ENCODE measurements around the gene PLXNB2.

PLXNB2 gene

DNA sequence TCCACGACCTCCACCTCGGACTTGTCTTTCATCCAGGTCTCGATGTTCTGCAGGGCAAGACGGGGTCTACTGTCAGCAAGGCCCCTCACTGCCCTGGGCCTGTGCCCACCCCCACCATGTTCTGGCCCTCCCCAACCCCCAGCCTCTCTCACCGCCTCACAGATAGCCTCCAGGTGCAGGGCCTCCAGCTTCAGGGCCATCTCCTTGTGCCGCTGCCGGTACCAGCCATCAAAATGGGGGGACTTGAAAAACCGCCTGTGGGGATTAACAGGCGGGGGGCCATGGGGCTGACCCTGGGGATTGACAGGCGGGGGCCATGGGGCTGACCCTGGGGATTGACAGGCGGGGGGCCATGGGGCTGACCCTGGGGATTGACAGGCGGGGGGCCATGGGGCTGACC is 4.9 kb upstream of the PLXNB2 start:
- no peak for DNase-seq (ENCODE audit: low spot score)

DNA sequence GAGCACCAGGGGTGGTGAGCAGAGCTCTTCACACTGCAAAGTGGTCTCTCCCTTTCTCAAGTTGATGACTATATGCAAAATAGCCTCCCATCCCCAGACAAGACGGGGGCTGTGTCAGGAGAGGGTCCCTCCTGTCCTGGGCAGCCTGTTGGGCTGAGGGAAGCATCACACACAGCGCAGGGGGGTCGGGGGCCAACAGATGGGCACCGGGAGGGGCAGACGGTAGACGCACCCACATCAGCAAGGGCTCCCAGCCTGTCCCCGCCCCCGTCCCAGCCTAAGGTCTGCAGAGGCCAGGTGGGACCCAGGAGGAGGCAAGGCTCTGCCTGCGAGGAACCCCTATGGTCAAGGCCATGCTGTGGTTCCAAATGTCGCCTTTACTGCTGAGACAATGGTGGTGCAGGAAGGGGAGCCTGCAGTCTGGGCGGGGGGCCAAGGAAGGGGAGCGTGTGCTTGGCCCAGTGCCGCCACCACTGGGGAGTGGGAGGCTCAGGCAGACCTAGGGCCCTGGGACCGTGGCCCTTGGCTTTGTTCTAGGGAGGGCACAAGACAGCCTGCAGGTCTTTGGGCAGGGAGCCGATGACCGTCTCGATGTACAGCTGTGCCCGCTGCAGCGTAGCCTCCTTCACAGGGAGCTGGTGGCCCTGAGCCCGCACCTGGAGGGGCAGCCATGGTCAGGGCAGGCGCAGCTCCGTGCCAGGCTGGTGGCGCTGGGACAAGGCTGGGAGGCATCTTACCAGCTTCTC is 4.3 kb upstream of the PLXNB2 start:
- no peak for DNase-seq (ENCODE audit: low spot score)

DNA sequence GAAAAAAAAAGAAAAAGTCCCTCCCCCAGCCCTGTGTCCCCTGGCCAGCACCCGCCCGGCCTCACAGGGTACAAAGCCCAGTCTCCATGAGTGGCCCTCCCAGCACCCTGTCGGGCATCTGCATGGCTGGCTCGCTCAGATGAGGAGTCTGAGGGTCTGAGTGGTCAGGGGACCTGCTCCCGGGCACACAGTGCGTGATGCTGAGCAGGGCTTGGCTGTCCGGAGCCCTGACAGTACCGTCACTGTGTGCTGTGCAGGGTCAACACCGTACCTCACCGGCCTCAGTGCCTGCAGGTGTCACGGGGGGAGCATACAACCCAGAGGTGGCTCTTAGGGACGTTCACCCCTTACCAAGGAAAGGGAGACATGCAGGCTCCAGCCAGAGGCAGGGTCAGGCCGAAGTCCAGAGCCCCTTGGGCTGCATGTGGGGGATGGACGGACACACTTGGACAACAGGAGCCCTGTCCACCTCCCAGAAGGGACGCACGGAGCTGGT is 3.6 kb upstream of the PLXNB2 start:
- no peak for DNase-seq (ENCODE audit: low spot score)

DNA sequence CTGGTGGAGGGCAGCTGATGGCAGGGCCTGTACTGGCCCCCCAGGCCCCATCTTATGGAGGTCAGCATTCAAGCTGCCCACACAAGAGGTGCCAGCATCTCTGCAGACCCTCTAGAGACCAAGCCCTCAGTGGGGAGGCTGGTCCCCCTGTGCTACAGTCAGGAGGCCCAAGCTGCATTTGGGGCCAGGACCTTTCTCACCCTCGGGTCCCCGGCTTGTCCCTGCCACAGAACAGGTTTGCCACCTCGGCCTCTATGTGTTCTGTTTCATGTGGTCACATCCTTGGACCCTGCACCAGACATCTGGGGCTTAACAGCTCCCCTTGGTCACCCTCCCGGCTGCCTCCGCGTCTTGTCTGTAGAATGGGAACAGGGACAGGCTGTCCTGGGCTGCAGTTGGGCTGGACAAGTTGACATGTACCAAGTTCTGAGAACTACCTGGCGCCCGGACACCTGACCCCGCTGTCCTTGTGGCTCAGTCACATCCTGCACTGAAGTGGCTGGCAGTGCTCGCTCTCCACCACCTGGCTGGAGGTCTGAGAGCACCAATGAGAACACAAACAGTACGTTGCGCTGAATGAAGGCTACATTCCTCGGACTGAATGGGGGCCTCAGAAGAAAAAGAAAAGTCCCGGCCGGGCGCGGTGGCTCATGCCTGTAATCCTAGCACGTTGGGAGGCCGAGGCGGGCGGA is 2.7 kb upstream of the PLXNB2 start:
- DNase-seq (ENCODE audit: low spot score) = no peak

DNA sequence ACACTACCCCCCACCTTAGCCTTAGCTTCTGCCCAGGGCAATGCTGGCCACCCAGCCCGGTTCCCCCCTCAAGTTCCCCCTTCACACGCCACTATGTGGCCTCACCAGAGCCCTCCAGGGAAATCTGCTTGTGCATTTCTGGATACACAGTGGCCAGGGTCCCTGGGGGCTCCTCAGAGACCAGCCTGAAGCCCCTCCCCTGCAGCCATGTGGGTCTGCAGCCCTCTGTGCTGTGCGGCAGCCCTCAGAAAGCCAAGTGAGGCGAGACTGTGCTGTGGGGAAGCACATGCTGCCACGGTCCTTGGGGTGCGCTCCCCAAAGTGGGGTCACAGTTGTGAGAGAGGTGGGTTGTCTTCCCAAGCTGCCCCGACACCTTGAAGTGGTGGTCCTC is 2.1 kb upstream of the PLXNB2 start:
- DNase-seq (ENCODE audit: low spot score) = no peak

DNA sequence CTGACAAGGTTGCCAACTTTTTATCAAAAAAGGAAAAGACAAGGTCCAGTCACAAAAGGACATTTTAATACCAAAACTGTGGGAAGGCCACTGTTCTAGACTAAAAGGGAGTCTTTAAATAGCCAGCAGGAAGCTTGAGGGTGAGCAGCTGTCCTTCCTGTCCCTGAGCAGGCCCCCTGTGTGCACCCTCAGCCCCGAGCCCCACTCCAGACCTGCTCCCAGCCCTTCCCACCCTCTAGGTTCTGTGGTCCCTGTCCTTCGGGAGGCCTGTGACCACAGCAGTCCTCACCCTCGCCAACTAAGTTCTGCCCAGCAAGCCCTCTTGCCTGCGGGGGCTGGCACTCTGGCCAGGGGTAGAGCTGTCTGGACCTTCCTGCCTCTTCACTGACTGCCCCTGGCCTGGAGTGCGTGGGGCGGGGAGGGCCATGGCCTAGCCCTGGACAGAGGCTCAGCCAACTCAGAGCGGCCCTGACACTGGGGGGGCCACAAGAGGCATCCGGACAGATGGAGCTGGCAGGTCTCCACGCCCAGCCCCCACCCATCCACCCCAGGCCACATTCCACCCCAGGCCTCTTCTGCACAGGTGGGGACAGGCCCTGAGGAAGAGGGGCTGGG is 1.6 kb upstream of the PLXNB2 start:
- DNase-seq (ENCODE audit: low spot score) = no peak

DNA sequence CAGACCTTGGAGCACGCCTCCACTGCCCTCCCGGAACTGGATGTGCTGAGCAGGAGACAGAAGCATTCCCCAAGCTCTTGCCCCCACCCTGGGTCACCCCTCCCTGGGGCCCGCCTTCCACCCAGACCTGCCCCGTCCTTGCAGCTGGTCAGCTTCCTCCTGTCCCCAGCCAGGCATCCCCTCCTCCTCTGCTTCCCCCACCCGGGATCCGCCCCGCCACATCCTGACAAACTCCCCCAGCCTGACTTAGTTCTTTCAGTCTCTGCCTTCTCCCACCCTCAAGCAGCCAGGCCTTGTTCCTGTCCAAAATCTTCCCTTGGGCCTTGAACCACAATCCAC is 1.1 kb upstream of the PLXNB2 start:
- no peak for DNase-seq (ENCODE audit: low spot score)

DNA sequence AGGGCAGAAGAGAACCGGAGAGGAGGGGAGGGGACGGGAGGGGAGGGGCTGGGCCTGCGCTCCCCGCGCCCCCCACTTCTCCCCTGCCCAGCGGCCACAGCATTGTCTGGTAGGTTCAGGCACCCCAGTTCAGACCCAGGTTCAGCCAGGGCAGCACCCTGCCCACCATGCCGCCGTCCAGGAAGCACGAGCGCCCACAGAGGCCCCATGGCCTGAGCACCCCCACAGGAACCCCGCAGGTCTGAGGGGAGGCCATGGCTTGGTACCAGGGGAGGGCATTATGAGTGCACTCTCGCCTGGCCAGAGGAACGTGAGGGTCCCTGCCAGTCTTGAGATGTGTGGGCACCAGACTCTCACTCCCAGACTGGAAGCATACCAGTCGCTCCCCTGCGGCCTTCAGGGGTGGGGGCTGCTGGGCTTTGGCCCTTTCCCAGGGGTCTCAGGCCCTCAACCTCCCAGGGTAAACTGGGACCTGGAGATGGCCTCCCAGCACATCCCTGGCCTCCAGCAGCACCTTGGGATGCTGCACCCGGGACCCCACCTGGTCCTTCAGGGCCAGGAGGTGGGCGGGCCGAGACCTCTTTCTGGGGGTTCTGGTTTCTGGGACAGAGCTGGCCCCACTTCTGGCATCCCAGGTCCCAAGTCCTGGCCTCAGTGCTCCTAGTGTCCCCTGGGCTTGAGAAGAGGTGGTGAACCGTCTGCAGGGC is 597 bp upstream of the PLXNB2 start:
- DNase-seq (ENCODE audit: low spot score) = no peak

DNA sequence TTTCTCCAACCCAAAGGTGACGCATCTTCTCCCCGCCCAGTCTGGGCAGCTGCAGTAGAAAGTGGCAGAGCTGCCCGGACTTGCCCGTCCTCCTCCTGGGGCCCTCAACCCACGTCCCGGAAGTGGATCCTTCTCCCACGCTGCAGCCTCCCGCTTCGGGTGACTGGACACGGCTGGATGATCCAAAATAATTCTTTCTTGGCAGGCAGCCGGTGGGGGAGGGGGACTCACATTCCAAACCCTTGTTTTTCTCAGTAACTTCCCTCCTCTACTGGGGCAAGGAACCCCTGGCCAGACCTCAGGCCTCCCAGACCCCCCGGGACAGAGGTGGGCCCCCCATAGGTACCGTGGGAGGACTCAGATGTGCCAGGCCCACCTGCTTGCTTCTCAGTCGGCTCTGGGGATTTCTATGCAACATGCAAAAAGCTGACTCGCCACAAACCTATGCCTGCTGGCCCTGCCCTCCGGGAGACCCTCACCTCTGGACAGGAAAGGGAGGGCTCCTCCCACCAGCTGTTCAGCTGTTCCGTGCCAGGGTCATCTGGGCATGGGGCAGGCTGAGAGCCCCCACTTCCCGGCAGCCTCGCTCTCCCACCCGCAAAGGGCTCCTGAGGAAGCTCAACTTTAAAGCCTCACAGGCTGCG is 1.4 kb downstream of the PLXNB2 start:
- peak; percentile 52 for DNase-seq (ENCODE audit: low spot score)

DNA sequence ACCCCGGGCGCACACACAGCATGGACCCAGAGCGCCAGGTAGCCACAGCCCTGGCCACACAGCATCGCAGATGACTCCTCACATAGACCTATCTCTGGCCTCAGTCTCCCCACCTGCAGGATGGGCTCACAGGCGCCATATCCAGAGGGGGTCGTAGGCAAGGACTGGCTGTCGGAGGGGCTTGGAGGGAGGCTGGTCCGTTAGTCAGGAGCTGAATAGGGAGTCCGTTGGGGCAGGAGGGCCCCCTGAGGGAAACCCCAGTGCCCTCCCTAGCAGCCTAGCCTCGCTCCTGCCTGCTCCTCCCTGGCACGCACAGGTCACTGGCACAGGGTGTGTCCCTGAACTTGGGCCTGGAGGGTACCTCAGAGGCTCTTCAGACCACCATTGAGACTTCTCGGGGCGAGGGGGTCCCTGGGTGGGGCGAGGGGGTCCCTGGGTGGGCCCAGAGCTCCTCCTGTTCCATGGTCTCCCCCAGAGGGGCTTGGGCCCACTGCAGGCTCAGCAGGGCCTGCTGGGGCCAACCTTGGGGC is 2.0 kb downstream of the PLXNB2 start:
- DNase-seq (ENCODE audit: low spot score) = no peak

DNA sequence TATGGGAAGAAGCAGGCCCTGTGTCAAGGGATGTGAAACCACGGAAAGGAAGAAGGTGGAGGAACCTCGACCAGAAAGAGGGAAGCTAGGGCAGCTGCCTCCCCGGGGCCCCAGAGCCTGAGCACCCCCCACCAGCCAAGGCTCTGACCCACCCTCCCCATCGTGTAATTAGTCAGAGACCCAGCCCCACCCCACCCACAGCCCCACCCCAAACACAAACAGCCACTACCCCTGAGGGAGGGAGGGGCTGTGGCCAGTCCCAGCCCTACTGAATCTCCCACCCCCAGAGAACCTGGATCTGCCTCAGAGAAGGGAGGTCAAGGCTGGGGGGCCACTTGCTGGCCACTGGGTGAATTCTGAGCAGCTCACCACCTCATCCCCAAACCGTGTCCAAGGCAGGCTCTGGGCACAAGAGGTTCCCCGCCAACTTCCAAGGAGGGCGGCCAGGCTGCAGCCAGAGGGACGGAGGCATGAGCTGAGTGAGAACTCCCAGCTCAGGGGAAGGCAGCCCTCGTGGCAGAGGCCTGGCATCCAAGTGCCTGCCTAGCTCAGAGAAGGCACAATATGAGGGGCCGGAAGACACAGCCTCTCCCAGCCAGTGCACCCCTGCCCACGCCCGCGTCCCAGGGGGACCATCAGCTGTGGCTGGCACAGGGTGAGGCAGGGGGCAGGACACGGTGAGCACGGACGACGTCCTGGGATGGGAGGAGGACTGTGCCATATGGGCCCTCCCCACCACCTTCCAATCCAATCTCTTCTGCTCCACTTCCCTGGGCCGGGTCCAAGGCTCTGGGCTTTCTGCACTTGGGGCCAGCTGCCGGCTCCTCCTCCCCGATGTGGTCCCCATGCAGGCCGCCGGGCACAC is 2.7 kb downstream of the PLXNB2 start:
- DNase-seq (ENCODE audit: low spot score) = peak; percentile 51

DNA sequence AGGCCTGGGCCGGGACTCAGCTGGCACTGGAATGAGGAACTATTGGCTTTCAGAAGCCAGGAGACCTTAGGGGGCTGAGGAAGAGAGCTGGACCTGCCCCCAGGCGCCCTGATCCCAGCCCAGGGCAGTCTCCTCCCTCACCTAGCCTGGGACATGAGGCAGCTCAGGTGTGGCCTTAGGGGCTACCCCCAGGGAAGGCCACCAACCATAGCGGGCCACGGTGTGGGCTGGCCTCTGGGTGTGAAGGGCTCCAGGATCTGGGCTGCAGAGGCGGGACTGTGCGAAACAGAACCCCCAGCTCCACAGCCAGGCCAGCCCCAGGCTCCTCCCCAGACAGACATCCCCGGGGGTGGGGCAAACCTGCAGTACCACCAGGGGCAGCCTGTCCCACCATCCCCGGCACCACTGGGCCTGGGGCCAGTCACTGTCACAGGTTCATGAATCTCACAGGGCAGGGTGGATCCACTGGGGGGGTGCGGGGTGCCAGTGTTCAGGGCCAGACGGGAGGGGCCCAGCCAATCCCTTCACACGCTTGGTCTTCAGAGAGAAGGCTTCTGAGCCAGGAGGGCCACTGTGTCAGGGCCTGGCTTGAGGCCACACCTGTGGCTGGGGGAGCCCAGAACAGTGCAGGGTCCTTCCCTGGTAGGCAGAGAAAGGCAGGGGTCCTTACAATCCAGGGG is 3.5 kb downstream of the PLXNB2 start:
- DNase-seq (ENCODE audit: low spot score) = peak; percentile 54

DNA sequence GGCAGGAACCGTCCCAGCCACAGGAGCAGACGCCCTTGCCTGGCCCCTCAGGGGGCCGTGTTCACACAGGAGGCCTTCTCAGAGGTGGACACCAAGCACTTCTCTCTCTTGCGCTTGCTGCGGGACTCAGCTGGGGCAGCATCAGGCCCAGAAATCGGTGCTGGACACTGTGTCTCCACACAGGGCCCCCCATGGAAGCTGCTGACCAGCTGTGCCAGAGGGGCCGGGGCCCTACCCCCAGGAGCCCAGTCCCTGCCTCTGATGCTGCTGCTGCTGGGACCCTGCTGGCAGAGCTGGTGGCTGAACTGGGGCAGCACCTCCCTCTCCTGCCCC is 4.0 kb downstream of the PLXNB2 start:
- DNase-seq (ENCODE audit: low spot score) = no peak

DNA sequence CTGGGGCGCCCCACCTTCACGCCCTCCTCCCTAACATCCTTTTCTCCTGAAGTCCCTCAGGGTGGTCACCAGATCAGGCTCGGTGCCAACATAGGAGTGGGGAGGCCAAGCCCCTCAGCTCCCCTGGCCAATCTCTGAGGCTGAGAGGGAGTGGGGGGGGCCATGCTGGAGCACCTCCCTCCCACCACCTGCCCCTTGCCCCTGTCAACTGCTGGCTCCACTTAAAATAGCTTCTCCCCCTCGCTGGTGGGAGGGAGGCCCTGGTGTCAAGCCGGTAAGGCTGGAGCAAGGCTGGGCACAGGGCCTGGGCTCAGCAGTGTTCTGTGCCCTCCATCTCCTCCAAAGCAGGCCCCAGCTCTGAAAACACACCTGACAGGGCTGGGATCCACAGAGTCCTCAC is 4.9 kb downstream of the PLXNB2 start:
- DNase-seq (ENCODE audit: low spot score) = peak; percentile 19

DNA sequence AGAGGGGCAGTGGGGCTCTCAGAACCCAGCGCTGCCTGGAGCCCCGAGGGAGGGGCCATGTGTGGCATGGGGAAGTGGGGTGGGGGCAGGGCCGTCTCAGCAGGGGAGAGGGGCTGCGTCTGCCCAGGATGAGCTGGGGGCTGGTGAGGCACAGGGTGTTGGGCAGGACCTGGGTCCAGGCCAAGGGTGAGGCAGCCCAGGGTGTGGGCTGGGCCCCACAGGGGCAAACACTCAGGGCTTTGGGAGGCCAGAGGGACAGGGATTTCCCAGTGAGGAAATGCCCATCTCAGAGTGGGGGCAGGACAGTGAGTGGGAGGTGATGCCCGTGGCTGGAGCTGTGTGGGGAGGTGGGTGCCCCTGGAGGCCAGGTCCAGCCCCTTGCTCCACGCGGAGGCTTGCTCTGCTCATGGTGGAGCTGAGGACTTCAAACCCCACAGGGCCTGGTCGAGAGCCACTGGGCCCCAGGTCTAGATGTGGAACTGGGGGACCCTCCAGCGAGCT is 5.4 kb downstream of the PLXNB2 start:
- DNase-seq (ENCODE audit: low spot score) = no peak

DNA sequence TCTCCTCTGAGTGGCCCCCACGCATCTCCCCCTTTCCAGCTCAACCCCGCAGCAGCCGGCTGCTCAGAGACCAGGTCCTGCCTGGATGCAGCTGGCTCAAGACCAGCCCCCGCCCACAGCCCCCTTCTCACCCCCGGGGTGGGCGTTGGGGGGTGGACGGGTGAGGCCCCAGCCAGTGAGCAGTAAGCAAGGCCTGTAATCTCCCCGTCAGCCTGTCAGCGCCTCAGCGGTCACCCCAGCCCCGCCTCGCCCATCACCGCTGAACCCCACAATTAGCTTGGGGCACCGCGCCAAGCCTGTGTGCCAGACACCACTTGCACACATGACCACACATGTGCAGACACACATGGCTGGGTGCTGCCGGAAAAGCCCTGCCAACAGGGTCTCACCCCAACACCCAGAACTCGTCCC is 5.9 kb downstream of the PLXNB2 start:
- DNase-seq (ENCODE audit: low spot score) = peak; percentile 54

DNA sequence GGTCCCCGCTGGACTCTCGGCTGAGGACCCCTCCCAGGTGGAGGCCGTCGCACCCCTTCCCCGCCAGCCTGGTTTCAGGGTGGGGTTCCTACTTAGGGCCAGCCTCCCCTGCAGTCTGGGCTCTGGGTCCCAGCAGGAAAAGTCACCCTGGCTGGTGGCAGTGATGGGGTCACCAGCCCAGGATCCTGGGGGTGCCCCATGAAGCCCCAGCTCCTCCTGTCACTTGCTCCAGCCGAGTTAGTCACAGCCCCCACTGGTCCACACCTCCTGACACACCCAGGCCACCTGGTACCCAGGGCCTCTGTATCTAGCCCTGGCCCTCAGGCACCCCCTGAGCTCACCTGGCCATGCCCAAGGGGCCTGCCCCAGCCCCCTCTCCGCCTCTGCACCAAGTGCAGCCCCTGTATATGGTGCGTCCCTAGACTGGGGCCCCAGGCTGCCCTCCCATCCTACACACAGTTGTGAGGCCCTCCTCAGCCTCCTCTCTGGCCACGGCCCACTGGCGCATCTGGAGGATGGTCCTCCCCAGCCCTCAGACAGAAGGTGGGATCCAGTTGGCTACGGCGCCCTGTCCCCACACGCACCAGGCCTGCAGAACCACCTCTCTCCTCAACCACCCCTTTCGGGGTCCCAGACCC is 6.7 kb downstream of the PLXNB2 start:
- DNase-seq (ENCODE audit: low spot score) = no peak

DNA sequence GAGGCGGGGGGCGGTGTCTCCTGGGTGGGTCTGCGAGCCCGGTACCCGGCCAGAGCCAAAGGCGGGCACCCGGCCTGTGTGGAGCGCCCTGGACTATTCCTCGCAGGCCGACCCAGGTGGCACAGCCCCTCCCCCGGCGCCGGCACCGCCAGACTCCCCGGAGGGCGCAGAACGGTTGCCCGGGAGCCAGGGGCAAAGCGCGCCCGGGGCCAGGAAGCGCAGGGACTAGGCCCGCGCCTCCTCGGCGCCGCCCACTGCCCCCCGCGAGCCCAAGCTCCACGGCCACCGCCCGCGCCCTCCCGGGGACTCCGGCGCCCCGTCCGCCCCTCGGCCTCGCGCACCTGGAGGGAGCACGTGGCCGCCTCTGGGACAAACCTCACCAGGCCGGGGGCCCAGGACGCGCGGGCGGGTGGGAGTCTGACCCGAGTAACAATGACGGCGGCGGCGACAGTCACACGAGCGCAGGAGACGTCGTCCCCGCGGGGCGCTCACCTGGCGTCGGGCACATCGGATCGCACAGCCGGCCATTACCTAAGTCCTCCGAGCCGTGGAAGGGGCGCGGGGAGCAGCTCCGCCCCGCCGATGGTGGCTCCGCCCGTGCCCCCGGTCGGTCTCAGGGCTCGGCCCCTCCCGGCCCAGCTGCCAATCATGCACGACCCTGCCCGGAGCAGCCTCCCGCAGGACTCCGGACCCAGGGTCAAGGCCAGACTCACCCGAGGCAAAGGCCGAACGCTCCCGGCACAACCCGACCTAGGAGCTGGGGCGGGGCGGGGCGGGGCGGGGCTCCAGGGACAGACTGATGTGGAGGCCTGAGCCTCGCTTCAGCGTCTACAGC is 7.4 kb downstream of the PLXNB2 start:
- DNase-seq (ENCODE audit: low spot score) = peak; percentile 22
